AG10803 (cell line): ENCODE data around the gene IL17REL.

Experiments used
- DNase-seq: peaks from one replicate; pipeline ENCODE4 v3.0.0; 2010; ENCODE audit warnings: low read depth
- H3K4me3 ChIP-seq: 2 replicates; pipeline ENCODE4 v1.5.1; 2011; ENCODE audit warnings: mild to moderate bottlenecking, low read length, control low read depth
- CTCF ChIP-seq: conservative IDR thresholded peaks from 2 replicates; pipeline ENCODE4 v1.5.1; 2011; ENCODE audit warnings: mild to moderate bottlenecking, low read length, control low read depth, inconsistent platforms

The IL17REL gene

GRCh38 chr22:49956914-49957825 lies 55.4 kb downstream of the IL17REL start:
- no peak for DNase-seq
- no peak overlapping the region for H3K4me3 ChIP-seq
- no peak for TF ChIP-seq CTCF

- DNase-seq: no peak
- TF ChIP-seq CTCF: no peak
Observed at GRCh38 chr22:49956418-49956770, 56.2 kb downstream of the IL17REL start.

GRCh38 chr22:49955581-49956417 lies 56.8 kb downstream of the IL17REL start:
- no peak for TF ChIP-seq CTCF
- H3K4me3 ChIP-seq: no peak overlapping the region
- DNase-seq: no peak

More at GRCh38 chr22:49956418-49956770, 56.2 kb downstream of the IL17REL start:
- H3K4me3 ChIP-seq: no peak overlapping the region

GRCh38 chr22:49954991-49955580 lies 57.5 kb downstream of the IL17REL start:
- no peak overlapping the region for H3K4me3 ChIP-seq
- DNase-seq: no peak
- TF ChIP-seq CTCF: no peak

- TF ChIP-seq CTCF: no peak
- DNase-seq: no peak
- H3K4me3 ChIP-seq: no peak overlapping the region
Observed at GRCh38 chr22:49954354-49954753, 58.2 kb downstream of the IL17REL start.

GRCh38 chr22:49953680-49954344 lies 58.8 kb downstream of the IL17REL start:
- TF ChIP-seq CTCF: no peak
- no peak for DNase-seq
- H3K4me3 ChIP-seq: no peak overlapping the region
